NOMO-1 (cell line): ENCODE measurements around the gene LDHB.
A peak's percentile ranks its signal among the peaks of the same experiment; 100 is the strongest.
"Not testable (repeated sequence)": the region's sequence is repeated elsewhere in the genome, so short reads cannot be mapped to it uniquely, and the experiment has no call there.

Experiments used
- DNase-seq, 2 experiments: peaks; one replicate each; lab custom pipeline; 2025; ENCODE audit not compliant: unreplicated experiment in 2 of 2; lab: John Stamatoyannopoulos, UW

LDHB gene

DNA sequence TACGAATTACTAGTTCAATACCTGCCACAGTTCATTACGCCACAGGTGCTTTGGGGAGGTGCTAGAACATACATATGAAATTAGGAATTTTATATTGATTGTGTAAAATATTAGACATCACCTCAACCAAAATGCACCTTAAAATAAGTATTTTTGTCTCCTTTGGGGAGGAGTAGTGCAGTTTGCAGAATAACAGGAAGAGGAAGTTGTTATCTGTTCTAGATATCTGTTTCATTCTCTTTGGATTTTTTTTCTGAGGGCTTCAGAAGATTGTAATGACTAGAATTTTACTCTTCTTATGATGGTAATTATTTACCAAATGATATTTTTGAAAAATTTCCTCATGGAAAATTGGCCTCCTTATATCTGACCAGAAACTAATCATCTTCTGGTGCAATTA, 43.1 kb downstream of the LDHB start:
- peak; percentile 46 to 69 for DNase-seq

DNA sequence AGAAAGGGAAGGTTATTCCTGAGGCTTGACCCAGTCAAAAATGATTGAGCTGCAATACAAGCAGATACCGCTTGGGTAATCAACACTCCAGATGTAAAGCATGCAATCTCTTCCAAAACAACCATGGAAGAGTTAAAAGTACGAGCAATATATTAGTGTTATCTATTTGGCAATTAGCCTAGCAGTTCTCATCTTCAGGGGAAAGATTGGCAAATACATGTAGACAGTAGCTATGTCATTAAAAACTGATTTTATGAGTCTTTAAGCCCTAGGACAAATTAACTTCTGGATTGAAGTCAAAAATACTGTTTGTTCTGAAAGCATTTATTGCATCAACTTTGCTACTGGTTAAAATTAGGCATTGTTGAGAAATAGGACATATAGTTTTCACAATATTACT, 43.7 kb downstream of the LDHB start:
- DNase-seq, result peak in 1 of 2 experiments; percentile 61

DNA sequence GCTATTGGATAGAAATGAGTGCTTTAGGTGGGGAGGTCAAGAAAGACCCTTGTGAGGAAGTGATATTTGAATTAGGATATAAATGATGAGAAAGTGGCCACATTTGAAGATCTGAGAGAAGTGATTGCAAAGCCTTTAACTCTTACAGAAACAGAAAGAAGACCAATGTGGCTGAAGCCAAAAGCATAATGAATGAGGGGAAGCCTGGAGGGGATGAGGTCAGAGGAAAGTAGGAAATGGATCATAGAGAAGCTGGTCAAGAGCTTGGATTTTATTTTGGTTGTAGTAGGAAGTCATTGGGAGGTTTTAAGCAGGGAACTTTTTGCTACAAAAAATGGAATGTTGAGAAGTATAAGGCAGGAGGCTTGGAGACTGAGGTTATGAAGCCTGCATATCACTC, 49.4 kb downstream of the LDHB start:
- peak; percentile 10 to 24 for DNase-seq

DNA sequence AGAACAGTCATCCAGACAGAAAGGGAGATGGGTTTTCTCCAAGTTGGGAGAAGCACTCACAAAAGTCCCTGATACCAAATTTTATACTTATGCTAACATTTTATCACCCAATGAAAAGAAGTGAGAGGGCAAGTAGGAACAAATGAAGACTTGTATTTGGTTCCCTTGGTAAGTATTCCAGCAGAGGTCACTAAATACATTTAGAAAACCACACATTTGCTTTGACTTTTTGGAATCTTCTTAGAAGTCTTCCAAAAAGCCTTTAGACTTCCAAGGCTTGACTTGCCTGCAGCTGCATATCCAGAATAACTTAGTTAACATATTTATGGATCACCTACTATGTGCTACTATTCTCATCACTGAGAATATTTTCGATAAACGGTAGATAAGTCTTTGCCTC, 49.9 kb downstream of the LDHB start:
- DNase-seq, result peak in 1 of 2 experiments; percentile 40

DNA sequence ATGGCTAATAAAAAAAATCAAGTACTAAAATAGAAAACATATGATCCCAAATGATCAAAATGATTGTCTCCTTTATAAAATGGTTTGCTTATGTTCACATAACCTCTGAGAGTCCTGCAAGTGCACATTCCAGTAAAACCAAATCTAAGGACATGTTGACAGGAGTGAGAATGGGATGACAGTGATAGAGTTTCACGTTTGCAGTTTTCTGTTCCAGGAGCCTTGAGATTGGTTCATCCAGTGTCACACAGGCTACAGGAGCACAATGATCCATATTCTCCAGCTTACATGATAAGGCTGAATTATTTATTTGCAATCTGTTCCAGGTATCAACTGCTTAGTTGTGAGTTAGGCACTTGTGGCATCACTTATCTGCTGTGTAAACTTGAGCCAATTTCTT, 51.5 kb downstream of the LDHB start:
- DNase-seq, result no peak

DNA sequence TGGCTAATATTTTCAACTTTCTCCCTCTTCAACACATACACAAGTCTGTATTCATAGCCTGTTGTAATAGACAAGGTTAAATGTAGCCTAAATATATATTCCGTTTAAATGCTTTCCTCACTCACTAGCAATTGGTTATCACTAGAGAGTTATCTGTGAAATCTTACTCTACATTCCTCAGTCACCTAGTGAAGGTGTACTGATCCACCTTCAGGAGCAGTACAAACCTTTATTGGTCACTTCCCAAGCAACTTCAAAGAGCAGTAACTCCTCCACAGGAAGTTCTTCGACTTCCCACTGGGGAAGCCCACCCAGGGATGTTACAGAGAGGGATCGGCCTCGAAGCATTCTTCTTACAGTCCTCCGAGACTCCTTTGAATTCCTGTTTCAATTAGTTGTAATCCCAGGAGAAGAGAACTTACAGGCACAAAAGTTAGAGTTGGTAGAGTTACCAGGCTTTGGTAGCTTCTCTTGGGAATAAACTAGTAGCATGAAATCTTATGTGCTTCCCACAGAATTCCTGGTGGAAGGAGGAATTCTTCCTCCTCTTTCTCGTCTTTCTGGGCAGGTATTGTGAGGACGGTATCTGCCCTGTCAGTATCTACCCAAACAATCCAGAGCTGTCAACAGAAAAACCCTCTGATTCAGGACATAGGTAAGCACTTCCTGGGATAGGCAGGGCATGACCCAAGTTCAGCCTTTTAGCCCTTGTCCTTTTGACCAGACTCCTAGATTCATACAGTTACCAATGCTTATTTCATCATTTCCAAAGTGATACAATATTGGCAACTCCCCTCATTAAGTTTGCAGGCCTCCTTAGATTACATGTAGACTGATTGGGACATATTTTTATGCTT, 53.2 kb downstream of the LDHB start, which contains the start of gene GYS2:
TSS of gene GYS2 (minus strand) at position 603 of the 857 bp plus-strand sequence. CDS start at position 348, 255 bp downstream.
- DNase-seq, result no peak

DNA sequence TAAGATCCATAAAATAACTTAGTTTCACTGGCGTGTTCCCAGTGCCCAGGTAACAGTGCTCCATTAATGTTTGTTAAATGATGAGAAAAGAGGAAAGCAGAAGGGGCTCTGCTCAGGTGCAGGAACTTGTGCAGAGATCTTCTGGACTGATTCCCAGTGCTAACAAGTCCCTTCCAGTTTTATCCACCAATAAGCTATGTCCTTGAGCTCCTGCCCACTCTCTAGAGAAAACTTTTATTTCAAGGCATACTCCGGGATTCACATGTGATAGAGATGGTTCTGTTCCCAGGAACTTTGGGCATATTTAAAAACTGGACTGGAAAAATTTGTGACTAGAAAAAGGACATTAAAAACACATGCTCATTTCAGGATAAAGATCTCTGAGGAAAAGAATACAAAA, 54.9 kb downstream of the LDHB start:
- DNase-seq, result no peak

DNA sequence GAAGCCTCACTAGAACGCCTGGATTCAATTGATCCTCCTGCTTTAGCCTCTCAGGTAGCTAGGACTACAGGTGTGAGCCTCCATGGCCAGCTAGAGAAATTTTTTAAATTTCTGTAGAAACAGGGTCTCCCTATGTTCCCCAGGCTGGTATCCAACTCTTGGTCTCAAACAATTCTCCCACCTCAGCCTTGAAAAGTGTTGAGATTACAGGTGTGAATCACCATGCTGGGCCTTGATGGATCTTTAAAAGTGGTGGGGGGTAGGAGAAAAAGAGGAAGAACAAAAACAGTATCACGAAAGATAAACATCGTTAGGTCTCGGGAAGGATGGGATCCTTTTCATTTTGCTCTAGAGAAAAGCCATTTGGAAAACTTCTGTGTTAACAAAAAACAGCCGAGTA, 57.4 kb downstream of the LDHB start:
- no peak for DNase-seq

DNA sequence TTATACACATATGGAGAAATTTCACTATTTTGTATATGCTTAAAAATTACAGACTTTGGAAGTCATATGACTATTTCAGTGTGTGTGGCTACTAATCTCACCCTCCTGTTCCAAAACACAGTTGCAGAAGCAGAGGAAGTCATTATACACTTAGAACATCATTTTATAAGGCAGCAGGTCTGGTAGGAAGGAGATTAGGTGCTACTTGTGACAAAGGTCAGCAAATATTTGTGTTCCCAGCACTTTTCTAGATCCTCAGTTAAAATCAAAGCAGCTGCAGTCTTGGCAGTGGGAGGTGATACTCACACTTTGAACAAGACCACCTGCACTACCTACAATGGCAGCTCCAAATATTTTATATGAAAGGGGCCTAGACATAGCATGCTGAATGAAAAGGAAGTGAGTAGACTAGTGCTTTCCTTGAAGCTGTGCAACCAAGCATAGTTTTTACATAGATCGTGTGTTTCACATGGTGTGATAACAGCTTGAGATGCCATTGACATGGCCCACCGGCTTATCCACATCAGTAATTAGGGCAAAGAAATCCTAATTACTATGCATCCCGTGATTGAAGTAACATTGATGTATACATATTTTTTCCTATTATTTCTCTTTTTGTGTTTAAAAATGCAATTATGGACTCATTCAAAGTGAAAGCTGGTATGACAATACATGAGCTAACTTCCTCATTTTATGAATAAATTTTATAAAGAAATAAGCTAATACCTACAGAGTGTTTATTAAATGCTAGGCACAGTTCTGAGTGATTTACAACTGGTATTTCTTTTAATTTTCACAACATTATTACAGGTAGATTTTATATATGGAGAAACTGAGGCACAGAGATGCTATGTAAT, 58.3 kb downstream of the LDHB start:
- DNase-seq, result no peak

DNA sequence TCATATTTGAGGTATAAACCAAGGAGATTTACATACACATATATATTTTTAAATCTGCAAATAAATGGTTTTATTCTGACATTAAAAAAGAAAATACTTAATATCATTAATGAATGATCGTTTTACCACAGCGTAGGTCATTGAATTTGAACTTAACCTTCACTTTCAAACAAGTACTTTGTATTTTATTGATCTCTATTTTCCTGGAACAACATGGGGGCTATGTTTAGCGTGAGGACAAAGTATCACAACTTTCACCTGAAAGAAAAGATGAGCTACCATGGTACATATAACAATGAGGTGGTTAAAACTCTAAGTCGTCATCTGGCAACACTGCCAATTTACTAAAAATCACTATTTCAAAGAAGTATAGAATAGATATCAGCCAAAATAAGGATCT, 59.0 kb downstream of the LDHB start:
- DNase-seq, result no peak

DNA sequence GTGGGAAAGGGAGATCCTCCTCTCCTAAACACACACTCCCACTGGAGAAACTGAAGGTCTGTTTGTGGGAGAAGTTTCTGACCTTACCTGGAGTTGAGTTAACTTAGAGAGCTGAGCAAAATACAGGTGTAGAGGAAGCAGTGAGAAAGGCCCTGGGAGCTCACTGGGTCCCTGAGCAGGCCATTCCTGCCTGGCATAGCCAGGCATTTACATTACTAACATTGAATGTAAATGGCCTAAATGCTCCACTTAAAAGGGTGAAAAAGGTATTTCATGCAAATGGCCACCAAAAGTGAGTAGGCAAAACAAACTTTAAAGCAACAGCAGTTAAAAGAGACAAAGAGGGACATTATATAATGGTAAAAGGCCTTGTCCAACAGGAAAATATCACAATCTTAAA, 62.3 kb downstream of the LDHB start:
- not testable (repeated sequence) for DNase-seq

DNA sequence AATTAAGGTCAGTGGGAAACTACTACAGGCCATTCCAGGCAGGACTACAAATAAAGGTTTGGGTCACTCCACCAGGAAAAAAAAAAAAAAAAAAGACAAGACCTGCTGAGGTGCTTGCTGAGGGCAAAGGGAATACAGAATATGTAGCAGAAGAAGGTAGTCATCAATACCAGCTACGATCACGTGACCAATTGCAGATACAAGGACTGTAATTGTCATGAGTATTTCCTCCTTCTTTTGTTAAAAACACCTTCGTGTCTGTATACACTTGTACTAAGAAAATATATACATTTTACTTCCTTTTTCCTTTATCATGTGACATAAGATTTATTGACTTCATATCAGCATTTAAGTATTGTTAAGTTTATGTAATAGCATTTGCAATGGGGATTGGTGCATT, 72.2 kb downstream of the LDHB start:
- no peak for DNase-seq
